ENCODE results near the gene FANCC. TPM values are rescaled to one million over a fixed set of nuclear protein-coding genes. Genes with fewer than 3 reads are reported as not detected.

FANCC gene
- total and polyA plus RNA-seq, 2 of the 8 experiments (the other 6 are each of a cell fraction or from before 2014, with no cell fraction given) = 7.8 to 15.2 TPM

GRCh38 chr9:95285307-95285706 is 32.2 kb downstream of the FANCC start:
- Histone ChIP-seq H3K36me3 (ENCODE audit: control insufficient read depth in 2 of 4, insufficient read depth in 4 of 4, low read length in 3 of 4) (no peaks in the 10 kb centered on the region), H3K27ac (ENCODE audit: low read depth, low read length) (no peak overlapping the region), H2AK5ac (ENCODE audit: low read depth, low read length) (no peak overlapping the region), H3K14ac (ENCODE audit: insufficient read length) (no peak overlapping the region), H3K9me3 (ENCODE audit: insufficient read depth in 2 of 2, low read depth in 1 of 2, low read length in 1 of 2) (no peaks in the 10 kb centered on the region), H3K4me1 (replicated peaks in 1 of 4; ENCODE audit: control insufficient read depth in 3 of 4, insufficient read depth in 4 of 4, low read length in 3 of 4) (no peaks in the 10 kb centered on the region), H2BK20ac (ENCODE audit: low read length) (no peak overlapping the region), H3K4me2 (ENCODE audit: insufficient read depth in 1 of 2, low read depth in 2 of 2, low read length in 2 of 2) (no peak overlapping the region), H2AFZ (ENCODE audit: low read length) (no peak overlapping the region), H3K79me2 (ENCODE audit: control insufficient read depth in 1 of 2, insufficient read depth in 2 of 2, low read length in 2 of 2) (0 out of 4 replicates have a peak, but pooled peaks cover 0 to 2% of the 10 kb centered on the region in 2 experiments), H3K4me3 (ENCODE audit: extremely low read depth in 1 of 4, insufficient read depth in 2 of 4, low read depth in 3 of 4, low read length in 4 of 4) (no peak overlapping the region), H4K5ac (ENCODE audit: insufficient read length, low read depth, low read length) (no peak overlapping the region), H2BK5ac (ENCODE audit: low read depth, low read length) (no peak overlapping the region), H3K23me2 (ENCODE audit: low read depth, low read length) (no peaks in the 10 kb centered on the region), H2BK120ac (replicated peaks; ENCODE audit: low read depth, low read length) (no peak overlapping the region), H3K79me1 (ENCODE audit: low read depth, low read length) (peaks cover 3% of the 10 kb centered on the region; the same call in 1 of the 2 replicates), H3K23ac (ENCODE audit: insufficient read length) (no peak overlapping the region), H2BK15ac (ENCODE audit: low read length) (no peak overlapping the region), H3K27me3 (replicated peaks in 1 of 4; ENCODE audit: control insufficient read depth in 3 of 4, extremely low read depth in 1 of 4, insufficient read depth in 3 of 4, low read length in 3 of 4) (no peaks in the 10 kb centered on the region), H3K56ac (replicated peaks; ENCODE audit: insufficient read length, low read depth, low read length) (no peak overlapping the region), H3K18ac (ENCODE audit: extremely low read depth, low read length) (no peak overlapping the region), H4K8ac (ENCODE audit: extremely low read depth, insufficient read depth, low read length) (no peak overlapping the region), H2BK12ac (ENCODE audit: low read depth, low read length) (no peak overlapping the region), H3K4ac (replicated peaks; ENCODE audit: insufficient read length, low read depth, low read length) (no peak overlapping the region), H4K91ac (replicated peaks; ENCODE audit: insufficient read length, low read length) (no peak overlapping the region), H3K9ac (replicated peaks in 1 of 4; ENCODE audit: extremely low read depth in 1 of 4, low read depth in 3 of 4, low read length in 3 of 4) (no peak overlapping the region), H4K20me1 (replicated peaks in 1 of 2; ENCODE audit: control insufficient read depth in 1 of 2, insufficient read depth in 2 of 2, low read length in 2 of 2) (no peaks in the 10 kb centered on the region)
- CTCF ChIA-PET (ENCODE audit: partially characterized antibody) = no interaction called here
- DNase-seq (ENCODE audit: low read depth in 1 of 2, low spot score in 2 of 2) (no peak), FAIRE-seq (no peak)
- 85% methylated on average over 1 of the region's 1 CpG; no CpG with 5 or more reads in 1 of the 2 experiments for WGBS, 2 experiments (ENCODE audit: extremely low coverage in 1 of 2, insufficient coverage in 1 of 2, insufficient read length in 1 of 2, insufficient replicate concordance in 2 of 2, low coverage in 1 of 2, low lambda C conversion rate in 2 of 2, missing lambda C conversion rate in 1 of 2)
- no peak for TF ChIP-seq POU5F1 (IDR thresholded peaks at IDR 0.05; ENCODE audit: low read depth, low read length)
- no peak for TF ChIP-seq RXRA (IDR thresholded peaks at IDR 0.05; ENCODE audit: insufficient read depth, low read depth, low read length)
- no peak for TF ChIP-seq NRF1 (IDR thresholded peaks at IDR 0.05; ENCODE audit: low read depth, low read length)
- no peak for TF ChIP-seq SP2 (IDR thresholded peaks at IDR 0.05; ENCODE audit: low read length)
- no peak for TF ChIP-seq YY1 (IDR thresholded peaks at IDR 0.05; ENCODE audit: low read depth, low read length)
- no peak for TF ChIP-seq TAF7 (optimal IDR thresholded peaks at IDR 0.05; ENCODE audit: borderline replicate concordance, low read depth, low read length)
- TF ChIP-seq SRF (IDR thresholded peaks at IDR 0.05; ENCODE audit: low read depth, low read length) = no peak
- TF ChIP-seq, protein P1, sequence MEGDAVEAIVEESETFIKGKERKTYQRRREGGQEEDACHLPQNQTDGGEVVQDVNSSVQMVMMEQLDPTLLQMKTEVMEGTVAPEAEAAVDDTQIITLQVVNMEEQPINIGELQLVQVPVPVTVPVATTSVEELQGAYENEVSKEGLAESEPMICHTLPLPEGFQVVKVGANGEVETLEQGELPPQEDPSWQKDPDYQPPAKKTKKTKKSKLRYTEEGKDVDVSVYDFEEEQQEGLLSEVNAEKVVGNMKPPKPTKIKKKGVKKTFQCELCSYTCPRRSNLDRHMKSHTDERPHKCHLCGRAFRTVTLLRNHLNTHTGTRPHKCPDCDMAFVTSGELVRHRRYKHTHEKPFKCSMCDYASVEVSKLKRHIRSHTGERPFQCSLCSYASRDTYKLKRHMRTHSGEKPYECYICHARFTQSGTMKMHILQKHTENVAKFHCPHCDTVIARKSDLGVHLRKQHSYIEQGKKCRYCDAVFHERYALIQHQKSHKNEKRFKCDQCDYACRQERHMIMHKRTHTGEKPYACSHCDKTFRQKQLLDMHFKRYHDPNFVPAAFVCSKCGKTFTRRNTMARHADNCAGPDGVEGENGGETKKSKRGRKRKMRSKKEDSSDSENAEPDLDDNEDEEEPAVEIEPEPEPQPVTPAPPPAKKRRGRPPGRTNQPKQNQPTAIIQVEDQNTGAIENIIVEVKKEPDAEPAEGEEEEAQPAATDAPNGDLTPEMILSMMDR (IDR thresholded peaks at IDR 0.05; ENCODE audit: control extremely low read depth in 1 of 3, insufficient read depth in 1 of 3, low read depth in 1 of 3, low read length in 3 of 3) = no peak
- TF ChIP-seq BACH1 (IDR thresholded peaks at IDR 0.05; ENCODE audit: low read length) = no peak
- TF ChIP-seq JUND (IDR thresholded peaks at IDR 0.05; ENCODE audit: low read length) = no peak
- TF ChIP-seq NANOG (IDR thresholded peaks at IDR 0.05; ENCODE audit: insufficient read depth, low read depth, low read length, poor library complexity, severe bottlenecking) = no peak
- TF ChIP-seq POLR2A (IDR thresholded peaks at IDR 0.05; ENCODE audit: control extremely low read depth in 1 of 2, low read depth in 2 of 2, low read length in 2 of 2) = no peak
- POLR2A ChIA-PET (ENCODE audit: partially characterized antibody) = no interaction called here
